HG03378 (cell line): ENCODE measurements around the gene PTGIS.

Source experiments
- ATAC-seq: cut with Tn5 transposase; IDR thresholded peaks from one replicate; pipeline ENCODE4 v1.9.1; 2021; ENCODE audit warnings: mild to moderate bottlenecking, moderate library complexity; ENCODE audit not compliant: unreplicated experiment

Gene PTGIS

GRCh38 chr20:49476016-49476355 lies 92.0 kb downstream of the PTGIS start:
- ATAC-seq = no peak

GRCh38 chr20:49475292-49476015 lies 92.5 kb downstream of the PTGIS start:
- no peak for ATAC-seq

GRCh38 chr20:49471397-49471796 lies 96.5 kb downstream of the PTGIS start:
- no peak for ATAC-seq

- ATAC-seq = no peak
Observed at GRCh38 chr20:49470922-49471321, 97.0 kb downstream of the PTGIS start.

- ATAC-seq = no peak
Observed at GRCh38 chr20:49469060-49469459, 98.9 kb downstream of the PTGIS start.

- ATAC-seq = no peak
Observed at GRCh38 chr20:49468412-49468811, 99.5 kb downstream of the PTGIS start.

- no peak for ATAC-seq
Observed at GRCh38 chr20:49466114-49466912, 101.6 kb downstream of the PTGIS start.

- no peak for ATAC-seq
Observed at GRCh38 chr20:49464556-49464955, 103.4 kb downstream of the PTGIS start.

GRCh38 chr20:49462626-49463025 lies 105.3 kb downstream of the PTGIS start:
- ATAC-seq = no peak

GRCh38 chr20:49461894-49462620 lies 105.9 kb downstream of the PTGIS start:
- no peak for ATAC-seq

- ATAC-seq = no peak
Observed at GRCh38 chr20:49460916-49461315, 107.0 kb downstream of the PTGIS start.

GRCh38 chr20:49460131-49460530 lies 107.8 kb downstream of the PTGIS start:
- no peak for ATAC-seq

- no peak for ATAC-seq
Observed at GRCh38 chr20:49459684-49460083, 108.3 kb downstream of the PTGIS start.

- ATAC-seq = no peak
Observed at GRCh38 chr20:49457444-49457843, 110.5 kb downstream of the PTGIS start.

GRCh38 chr20:49456646-49457045 lies 111.3 kb downstream of the PTGIS start:
- ATAC-seq = no peak

GRCh38 chr20:49455691-49456090 lies 112.2 kb downstream of the PTGIS start:
- ATAC-seq = no peak
